HG02840 (cell line): ENCODE data around the gene CDK5R1.
"Not testable (repeated sequence)": the region's sequence is repeated elsewhere in the genome, so short reads cannot be mapped to it uniquely, and the experiment has no call there.

Experiments
- ATAC-seq: cut with Tn5 transposase; IDR thresholded peaks from one replicate; pipeline ENCODE4 v1.9.1; 2021; ENCODE audit warnings: mild to moderate bottlenecking, moderate library complexity, moderate number of reproducible peaks; ENCODE audit not compliant: unreplicated experiment, low FRiP score

The CDK5R1 gene

DNA sequence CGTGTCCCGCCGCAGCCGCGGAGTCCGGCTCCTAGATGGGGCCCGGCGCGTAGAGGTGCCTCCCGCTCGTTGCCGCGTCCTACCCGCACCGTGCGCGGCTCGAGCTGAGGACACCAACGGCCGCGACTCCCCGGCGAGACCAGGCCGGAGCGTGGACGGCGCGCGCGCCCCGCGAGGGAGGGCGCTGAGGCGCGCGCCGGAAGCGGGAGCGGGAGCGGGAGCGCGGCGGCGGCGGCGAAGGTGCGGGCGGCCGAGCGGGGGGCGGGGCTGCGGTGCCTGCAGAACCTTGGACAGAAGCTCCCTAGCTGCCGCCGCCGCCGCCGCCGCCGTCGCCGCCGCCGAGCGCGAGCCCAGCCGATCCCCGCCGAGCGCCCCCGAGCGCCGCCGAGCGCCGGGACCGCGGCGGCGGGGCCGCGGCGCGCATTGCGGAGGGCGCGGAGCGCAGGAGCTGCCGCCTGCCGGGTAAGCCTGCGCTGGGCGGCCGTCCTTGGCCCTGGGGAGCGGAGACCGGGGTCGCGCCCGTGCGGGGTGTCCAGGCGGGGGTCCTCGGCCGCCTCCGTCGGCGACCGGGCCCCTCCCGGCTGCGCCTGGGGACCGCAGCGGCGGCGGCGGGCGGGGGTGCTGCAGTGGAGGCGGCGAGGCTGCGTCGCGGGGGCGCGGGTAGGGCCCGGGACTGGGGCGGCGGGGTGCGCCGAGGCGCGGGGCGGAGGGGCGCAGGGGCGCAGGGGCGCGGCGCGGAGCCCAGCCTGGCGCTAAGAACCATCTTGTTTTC is at the start of gene CDK5R1:
Gene CDK5R1, plus strand, starts transcription at position 293 of the 772 bp plus-strand sequence. CDS start 628 bp downstream, outside the sequence.
- ATAC-seq, result no peak

DNA sequence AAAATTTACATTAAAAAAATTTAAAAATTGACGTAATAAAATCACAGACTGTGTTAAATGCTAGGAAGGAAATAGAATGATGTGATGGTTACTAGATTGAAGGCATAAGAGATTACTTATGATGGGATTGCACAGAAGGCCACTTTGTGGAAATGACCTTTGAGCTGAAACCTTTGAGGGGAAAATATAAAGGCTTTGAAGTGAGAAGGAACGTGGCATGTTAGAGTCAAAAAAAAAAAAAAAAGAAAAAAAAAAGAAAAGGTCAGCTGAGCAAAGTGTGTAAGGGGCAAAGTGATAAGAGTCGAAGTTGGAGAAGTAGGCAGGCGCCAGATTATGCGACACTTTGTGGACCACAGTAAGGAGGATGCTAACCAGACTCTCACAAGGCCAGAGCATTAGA is 46.1 kb upstream of the CDK5R1 start:
- no peak for ATAC-seq

GRCh38 chr17:32441886-32442285 is 44.9 kb upstream of the CDK5R1 start:
- ATAC-seq, result no peak

DNA sequence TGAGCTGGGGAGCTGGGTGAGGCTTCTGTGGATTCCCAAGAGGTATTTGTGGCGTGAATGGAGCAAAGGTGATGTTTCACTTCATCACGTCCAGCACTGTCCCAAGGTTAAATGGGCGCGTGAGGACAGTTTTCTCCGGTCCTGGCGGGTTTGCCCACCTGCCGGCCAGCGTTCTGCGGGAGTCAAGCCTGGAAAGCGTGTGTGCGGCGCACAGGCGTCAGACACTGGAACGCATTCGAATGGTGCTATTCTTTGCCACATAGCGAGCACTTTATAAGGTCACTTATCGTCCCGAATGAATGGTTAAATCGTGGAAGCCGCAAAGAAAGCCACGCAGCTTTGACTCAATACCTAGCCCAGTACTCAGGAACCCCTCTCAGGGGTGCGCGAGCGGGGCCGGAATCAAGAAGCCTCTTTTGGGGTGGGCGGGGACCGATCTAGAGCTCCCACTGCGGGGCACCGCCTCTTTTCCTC is 42.9 kb upstream of the CDK5R1 start:
- ATAC-seq, result no peak

DNA sequence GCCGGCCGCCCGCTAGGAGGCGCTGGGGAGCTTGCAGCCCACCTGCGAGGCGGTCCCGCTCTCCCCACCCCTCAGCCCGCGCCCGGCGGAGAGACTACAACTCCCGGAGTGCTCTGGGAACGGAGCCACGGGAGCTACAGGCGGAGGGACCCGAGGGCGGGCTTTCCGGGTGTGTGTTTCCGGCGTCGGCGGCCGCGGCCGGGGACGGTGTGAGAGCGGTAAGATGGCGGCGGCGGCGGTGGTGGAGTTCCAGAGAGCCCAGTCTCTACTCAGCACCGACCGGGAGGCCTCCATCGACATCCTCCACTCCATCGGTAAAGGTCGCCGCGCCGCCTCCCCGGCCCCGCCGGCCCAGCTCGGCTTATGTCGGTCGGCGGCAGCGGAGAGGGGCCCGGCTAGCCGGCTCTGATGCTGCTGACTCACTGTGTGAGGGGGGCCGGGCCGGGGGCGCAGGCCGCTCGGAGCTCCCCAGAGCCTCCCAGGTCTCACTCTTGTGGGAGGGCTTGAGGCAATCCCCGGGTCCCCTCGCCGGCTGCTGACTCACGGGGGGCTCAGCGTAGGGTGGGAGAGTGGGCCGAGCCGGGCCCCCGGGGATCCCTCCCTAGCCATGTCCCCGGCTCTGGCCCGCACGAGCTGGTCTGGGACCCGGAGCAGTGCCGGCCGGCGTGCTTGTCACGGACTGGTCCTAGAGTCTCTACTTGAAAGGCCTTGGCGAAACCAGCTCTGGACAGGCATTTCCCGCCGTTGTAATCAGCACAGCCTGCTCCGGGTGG is 42.3 kb upstream of the CDK5R1 start, which contains the start of gene PSMD11:
Gene PSMD11, plus strand, starts transcription at position 210 of the 773 bp plus-strand sequence. Its CDS starts 14 bp downstream, at position 224.
- peak; percentile 89 for ATAC-seq

DNA sequence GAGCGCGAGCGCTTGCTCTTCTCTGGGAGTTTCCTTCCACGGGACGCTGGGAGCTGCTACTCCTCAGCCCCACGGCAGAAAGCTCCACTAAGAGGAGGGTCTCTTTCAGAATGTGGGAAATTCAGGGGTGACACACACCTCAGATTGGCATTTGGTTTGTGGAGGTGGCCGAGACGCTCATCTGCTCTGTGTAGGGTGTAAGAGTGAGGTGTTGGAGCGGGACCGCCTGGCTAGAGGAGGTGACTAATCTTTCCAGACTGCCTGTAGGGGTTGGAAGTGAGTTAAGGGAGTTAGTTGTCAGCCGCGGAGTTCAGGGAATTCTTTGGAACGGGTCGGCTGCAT is 41.7 kb upstream of the CDK5R1 start:
- peak; percentile 26 for ATAC-seq

GRCh38 chr17:32445497-32445896 is 41.3 kb upstream of the CDK5R1 start:
- ATAC-seq, result no peak

DNA sequence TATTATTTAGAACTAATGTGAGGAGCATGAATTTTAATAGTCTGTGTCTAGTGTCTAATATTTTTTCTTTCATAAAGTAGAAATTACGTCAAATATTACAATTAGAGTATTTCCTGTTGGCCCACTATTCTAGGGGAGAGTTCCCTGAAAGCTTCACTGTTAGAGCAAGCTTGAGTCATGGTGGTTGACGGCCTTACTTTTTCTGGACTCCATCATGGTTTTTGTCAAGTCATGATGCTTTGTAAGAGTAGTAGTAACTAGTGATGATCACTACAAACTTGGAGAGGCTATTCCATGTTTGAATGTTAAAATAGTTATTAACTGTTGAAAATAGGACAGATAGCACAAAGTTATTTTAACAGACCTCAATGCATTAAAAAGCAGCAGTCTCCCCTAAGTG is 40.8 kb upstream of the CDK5R1 start:
- no peak for ATAC-seq

- ATAC-seq, result no peak
These were observed 39.8 kb upstream of the CDK5R1 start for GRCh38 chr17:32446949-32447348.

DNA sequence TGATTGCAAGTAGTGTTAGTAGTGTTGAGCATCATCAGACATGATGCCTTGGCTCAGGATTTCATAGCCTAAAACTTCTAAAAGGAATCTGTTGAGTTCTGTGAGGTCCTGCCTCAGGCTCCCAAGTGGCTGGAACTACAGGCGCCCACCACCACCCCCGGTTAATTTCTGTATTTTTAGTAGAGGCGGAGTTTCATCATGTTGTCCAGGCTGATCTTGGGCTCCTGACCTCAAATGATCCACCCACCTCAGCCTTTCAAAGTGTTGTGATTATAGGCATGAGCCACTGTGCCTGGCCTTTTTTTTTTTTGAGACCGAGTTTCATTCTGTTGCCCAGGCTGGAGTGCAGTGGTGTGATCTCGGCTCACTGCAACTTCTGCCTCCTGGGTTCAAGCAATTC is 36.8 kb upstream of the CDK5R1 start:
- ATAC-seq, result no peak

DNA sequence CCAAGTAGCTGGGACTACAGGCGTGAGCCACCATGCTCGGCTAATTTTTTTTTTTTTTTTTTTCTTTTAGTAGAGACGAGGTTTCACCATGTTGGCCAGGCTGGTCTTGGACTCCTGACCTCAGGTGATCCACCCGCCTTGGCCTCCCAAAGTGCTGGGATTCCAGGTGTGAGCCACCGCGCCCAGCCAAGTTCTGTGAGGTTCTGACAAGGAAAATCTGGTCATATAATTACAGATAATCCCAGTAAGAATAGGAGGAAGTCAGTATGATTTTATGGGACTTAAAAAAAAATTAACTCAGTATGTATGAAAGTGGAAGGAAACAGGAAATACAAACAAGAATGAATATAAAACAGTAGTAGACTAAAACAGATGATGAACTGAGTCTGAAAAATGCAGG is 36.4 kb upstream of the CDK5R1 start:
- ATAC-seq, result not testable (repeated sequence)

DNA sequence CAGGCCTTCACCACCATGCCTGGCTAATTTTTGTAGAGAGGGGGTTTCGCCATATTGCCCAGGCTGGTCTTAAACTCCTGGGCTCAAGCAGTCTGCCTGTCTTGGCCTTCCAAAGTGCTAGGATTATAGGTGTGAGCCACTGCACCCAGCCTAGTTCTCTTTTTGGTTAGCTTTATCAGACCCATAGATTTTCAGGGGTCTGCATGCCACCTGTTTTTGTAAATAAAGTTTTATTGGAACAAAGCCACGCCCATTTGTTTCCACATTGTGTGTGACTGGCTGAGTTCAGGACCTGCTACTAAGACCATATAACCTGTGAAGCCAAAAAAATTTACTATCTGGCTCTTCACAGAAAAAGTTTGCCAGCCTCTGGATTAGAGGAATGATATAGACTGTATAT is 34.9 kb upstream of the CDK5R1 start:
- no peak for ATAC-seq

- no peak for ATAC-seq
These were observed 34.5 kb upstream of the CDK5R1 start for GRCh38 chr17:32452281-32452680.

DNA sequence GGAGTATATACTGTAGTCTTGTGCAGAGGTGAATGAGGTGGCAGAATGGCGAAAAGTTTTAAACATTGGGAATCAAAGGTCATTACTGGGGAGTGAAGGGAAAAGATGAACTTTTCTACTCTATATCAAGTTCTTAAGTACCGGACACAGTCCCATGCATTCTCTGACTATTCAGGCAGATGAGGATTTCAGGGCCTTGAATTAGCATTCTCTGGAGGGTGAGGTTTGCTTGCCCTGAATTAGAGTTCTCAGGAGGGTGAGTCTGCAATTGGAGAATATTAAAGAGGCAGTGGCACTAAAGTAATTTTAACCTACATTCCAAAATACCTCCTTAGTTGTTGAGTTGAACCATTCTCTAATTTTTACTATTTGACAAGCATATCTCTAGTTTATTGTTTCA is 33.4 kb upstream of the CDK5R1 start:
- ATAC-seq, result no peak

- ATAC-seq, result no peak
These were observed 28.4 kb upstream of the CDK5R1 start for GRCh38 chr17:32458371-32458770.

GRCh38 chr17:32460054-32460453 is 26.7 kb upstream of the CDK5R1 start:
- ATAC-seq, result no peak

DNA sequence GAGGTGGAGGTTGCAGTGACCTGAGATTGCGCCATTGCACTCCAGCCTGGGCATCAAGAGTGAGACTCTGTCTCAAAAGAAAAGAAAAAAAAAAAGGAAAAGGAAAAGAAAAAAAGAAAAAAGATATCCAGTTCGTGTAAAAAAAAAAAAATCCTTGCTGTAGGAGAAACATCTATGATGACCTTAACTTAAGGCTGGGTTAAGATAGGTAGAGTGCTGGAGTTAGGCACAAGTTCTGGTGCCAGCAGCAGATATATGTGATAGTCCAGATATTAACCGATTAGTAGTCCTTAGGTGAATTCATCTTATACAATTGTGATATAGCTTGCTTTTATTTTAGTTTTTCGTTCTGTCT is 25.3 kb upstream of the CDK5R1 start:
- ATAC-seq, result no peak

- ATAC-seq, result no peak
These were observed 24.8 kb upstream of the CDK5R1 start for GRCh38 chr17:32461853-32462617.

DNA sequence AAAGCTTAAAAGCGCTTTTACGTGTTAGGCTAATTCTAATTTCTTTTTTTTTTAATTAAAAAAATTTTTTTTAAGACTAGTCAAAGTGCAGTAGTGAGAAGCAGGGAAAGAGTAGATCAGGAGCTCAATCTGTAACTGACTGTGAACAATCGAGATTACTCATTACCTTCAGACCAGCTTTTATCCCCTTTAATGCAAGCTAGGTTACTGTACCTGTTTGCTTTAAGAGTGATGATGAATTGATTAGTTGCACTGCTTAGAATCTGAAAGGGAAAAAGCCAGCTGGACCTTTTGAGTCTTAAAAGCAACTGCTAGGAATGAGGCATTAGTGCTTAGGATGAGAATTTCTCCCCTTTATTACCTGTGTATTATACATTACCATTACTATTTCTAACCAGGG is 23.5 kb upstream of the CDK5R1 start:
- ATAC-seq, result no peak

GRCh38 chr17:32464374-32464773 is 22.4 kb upstream of the CDK5R1 start:
- ATAC-seq, result no peak

DNA sequence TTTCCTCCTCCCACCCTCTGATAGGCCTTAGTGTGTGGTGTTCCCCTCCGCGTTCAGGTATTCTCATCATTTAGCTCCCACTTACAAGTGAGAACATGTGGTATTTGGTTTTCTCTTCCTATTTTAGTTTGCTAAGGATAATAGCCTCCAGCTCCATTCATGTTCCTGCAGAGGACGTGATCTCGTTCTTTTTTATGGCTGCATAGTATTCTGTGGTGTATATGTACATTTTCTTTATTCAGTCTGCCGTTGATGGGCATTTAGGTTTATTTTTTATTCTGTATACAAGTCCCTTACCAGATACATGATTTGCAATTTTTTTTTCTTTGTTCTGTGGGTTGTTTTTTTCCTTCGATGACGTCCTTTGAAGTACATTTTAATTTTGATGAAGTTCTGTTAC is 18.8 kb upstream of the CDK5R1 start:
- no peak for ATAC-seq
